Keratinocyte (primary cell): ENCODE data around the gene SLC26A9. TPM values are rescaled to one million over a fixed set of nuclear protein-coding genes. Genes with fewer than 3 reads are reported as not detected.

Source experiments
- DNase-seq: peaks from one replicate; pipeline ENCODE4 v3.0.0-alpha.2; 2011; ENCODE audit warnings: low read depth, missing footprints, low spot score
- FAIRE-seq: peaks from 2 replicates; lab custom pipeline; 2011; peaks lifted over from hg19 to GRCh38; lab: Jason Lieb, UNC
- H2AFZ ChIP-seq: 2 replicates; pipeline ENCODE4 v1.6.0; 2012; ENCODE audit warnings: low read length, control low read depth, inconsistent platforms; ENCODE audit not compliant: control insufficient read depth
- H3K27ac ChIP-seq: 2 replicates; pipeline ENCODE4 v1.5.1; 2011; ENCODE audit warnings: low read length; ENCODE audit not compliant: control insufficient read depth, insufficient read depth
- H3K27me3 ChIP-seq: 3 replicates; pipeline ENCODE4 v1.6.0; 2011; ENCODE audit warnings: low read length; ENCODE audit not compliant: control insufficient read depth, insufficient read depth; ENCODE audit errors: extremely low read depth
- H3K36me3 ChIP-seq, 2 experiments: 2 replicates in 1 of 2; 3 replicates in 1 of 2; pipeline ENCODE4 v1.5.1; 2011; ENCODE audit warnings: low read length in 2 of 2, mild to moderate bottlenecking in 1 of 2; ENCODE audit not compliant: control insufficient read depth in 2 of 2, insufficient read depth in 2 of 2; ENCODE audit errors: extremely low read depth in 1 of 2
- H3K4me1 ChIP-seq: 3 replicates; pipeline ENCODE4 v1.5.1; 2011; ENCODE audit warnings: low read length; ENCODE audit not compliant: control insufficient read depth, insufficient read depth; ENCODE audit errors: extremely low read depth
- H3K4me2 ChIP-seq: 3 replicates; pipeline ENCODE4 v1.6.0; 2011; ENCODE audit warnings: low read depth, low read length; ENCODE audit not compliant: control insufficient read depth, insufficient read depth; ENCODE audit errors: extremely low read depth
- H3K4me3 ChIP-seq, 3 experiments: fragments of 200-600 bp in 1 of 3; sonication (generic) in 1 of 3; 2 replicates in 2 of 3; 3 replicates in 1 of 3; pipeline ENCODE4 v1.5.1; 2011 to 2016; ENCODE audit warnings: low read length in 3 of 3, mild to moderate bottlenecking in 3 of 3, control low read depth in 2 of 3, inconsistent platforms in 1 of 3, low read depth in 1 of 3, mixed read lengths in 1 of 3, mixed run types in 1 of 3, moderate library complexity in 1 of 3; ENCODE audit not compliant: control insufficient read depth in 2 of 3, insufficient read depth in 2 of 3; ENCODE audit errors: extremely low read depth in 1 of 3
- H3K79me2 ChIP-seq: 2 replicates; pipeline ENCODE4 v1.6.0; 2012; ENCODE audit warnings: low read length; ENCODE audit not compliant: control insufficient read depth, insufficient read depth
- H3K9ac ChIP-seq: 3 replicates; pipeline ENCODE4 v1.6.0; 2011; ENCODE audit warnings: low read length; ENCODE audit not compliant: control insufficient read depth, insufficient read depth; ENCODE audit errors: extremely low read depth
- H3K9me1 ChIP-seq: 3 replicates; pipeline ENCODE4 v1.6.0; 2011; ENCODE audit warnings: low read length; ENCODE audit not compliant: control insufficient read depth, insufficient read depth; ENCODE audit errors: extremely low read depth
- H3K9me3 ChIP-seq: 2 replicates; pipeline ENCODE4 v1.5.1; 2012; ENCODE audit warnings: low read depth, low read length; ENCODE audit not compliant: control insufficient read depth
- H4K20me1 ChIP-seq: 3 replicates; pipeline ENCODE4 v1.6.0; 2011; ENCODE audit warnings: low read length; ENCODE audit not compliant: control insufficient read depth, insufficient read depth; ENCODE audit errors: extremely low read depth
- CTCF ChIP-seq, 3 experiments: IDR thresholded peaks in 1 of 3; conservative IDR thresholded peaks in 1 of 3; optimal IDR thresholded peaks in 1 of 3; 2 replicates in 2 of 3; 3 replicates in 1 of 3; pipeline versions ENCODE3 to v1.5.1; 2011; ENCODE audit warnings: low read length in 3 of 3, mild to moderate bottlenecking in 3 of 3, moderate library complexity in 2 of 3, control low read depth in 1 of 3, inconsistent platforms in 1 of 3; ENCODE audit not compliant: insufficient read depth in 2 of 3; ENCODE audit errors: extremely low read depth in 1 of 3
- EZH2 ChIP-seq: IDR thresholded peaks from one replicate; pipeline ENCODE4 v1.6.1; 2012; ENCODE audit warnings: inconsistent platforms, mild to moderate bottlenecking, low read length, moderate library complexity
- dilution Hi-C: fragments of 300-500 bp; cut with MboI; formaldehyde crosslinking; loops from one replicate; pipeline ENCODE4 v1.7.0; 2020; ENCODE audit warnings: low sequenced_read_pairs; ENCODE audit not compliant: extremely low pct_ligation_motif_present
- polyA plus RNA-seq, 5 experiments: library from polyadenylated mRNA; depleted of rRNA in 3 of 5; stranded (reverse) in 3 of 5; stranded (forward) in 1 of 5; unstranded in 1 of 5; fragments of >200 nt; gene quantifications; 1 replicate in 1 of 5; 2 replicates in 3 of 5; 3 replicates in 1 of 5; pipeline versions ENCODE4 v1.2.1 to v1.2.3, GENCODE V29; 2011 to 2012; ENCODE audit warnings: missing spikeins in 2 of 5, low read depth in 1 of 5, low replicate concordance in 1 of 5

SLC26A9 gene
- polyA plus RNA-seq, 1 donor (not counting 4 experiments of a cell fraction or from before 2014, with no cell fraction given) = 0.03 TPM

DNA sequence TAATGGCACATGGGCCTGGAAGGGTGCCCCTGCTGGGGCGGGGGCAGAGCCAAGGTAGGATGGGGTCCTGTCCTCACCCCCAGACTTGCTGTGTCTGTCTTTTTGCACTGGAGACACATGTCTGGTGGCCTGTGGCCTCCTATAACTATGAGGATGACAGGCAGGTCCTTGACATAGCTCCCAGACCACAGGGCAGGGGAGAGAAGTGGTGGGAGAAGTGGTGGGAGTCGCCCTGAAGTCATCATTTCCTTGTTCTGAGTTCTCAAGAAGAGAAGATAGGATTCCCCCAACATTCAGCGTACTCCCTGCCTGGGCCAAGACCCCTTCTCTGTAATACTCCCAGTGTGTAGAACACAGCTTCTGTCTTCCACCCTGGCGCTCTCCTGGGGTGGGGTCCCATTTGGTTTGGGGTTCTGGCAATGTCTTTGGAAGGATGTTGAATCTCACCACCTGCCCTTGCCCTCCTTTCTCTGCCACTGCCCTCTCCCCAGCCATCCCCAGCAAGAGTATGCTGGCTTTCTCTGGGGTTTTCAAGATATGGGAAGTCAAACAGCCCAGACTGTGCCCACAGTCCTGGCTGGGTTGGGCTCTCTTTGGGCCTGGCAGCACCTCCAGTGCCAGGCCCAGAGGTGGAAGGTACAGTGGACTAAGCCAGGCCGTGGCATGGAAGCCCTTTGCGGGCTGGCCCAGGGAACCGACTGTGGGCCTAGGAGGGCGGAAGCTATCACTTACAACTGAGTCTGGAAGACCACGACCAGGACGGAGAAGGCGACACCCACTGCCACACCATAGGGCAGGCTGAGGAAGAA, 19.4 kb downstream of the SLC26A9 start:
- no peaks in the 10 kb centered on the region for H3K4me1 ChIP-seq
- H3K4me2 ChIP-seq = no peak overlapping the region
- H3K36me3 ChIP-seq = no peaks in the 10 kb centered on the region
- no peak overlapping the region for H3K27ac ChIP-seq
- peaks cover 26% of the 10 kb centered on the region for H3K27me3 ChIP-seq
- no peaks in the 10 kb centered on the region for H3K9me1 ChIP-seq
- no peak for TF ChIP-seq CTCF (optimal IDR thresholded peaks at IDR 0.05 in 1 of 3, IDR thresholded peaks at IDR 0.05 in 1 of 3, conservative IDR thresholded peaks at IDR 0.05 in 1 of 3; ENCODE audit: extremely low read depth in 1 of 3, insufficient read depth in 2 of 3, low read length in 3 of 3)
- no peak for TF ChIP-seq EZH2
- no peak overlapping the region for H3K4me3 ChIP-seq
- H3K79me2 ChIP-seq = no peaks in the 10 kb centered on the region
- H4K20me1 ChIP-seq = no peaks in the 10 kb centered on the region
- H2AFZ ChIP-seq = no peak overlapping the region
- dilution Hi-C loops = no loop called here
- no peaks in the 10 kb centered on the region for H3K9me3 ChIP-seq
- DNase-seq (no peak), FAIRE-seq (no peak)
- H3K9ac ChIP-seq = no peak overlapping the region

DNA sequence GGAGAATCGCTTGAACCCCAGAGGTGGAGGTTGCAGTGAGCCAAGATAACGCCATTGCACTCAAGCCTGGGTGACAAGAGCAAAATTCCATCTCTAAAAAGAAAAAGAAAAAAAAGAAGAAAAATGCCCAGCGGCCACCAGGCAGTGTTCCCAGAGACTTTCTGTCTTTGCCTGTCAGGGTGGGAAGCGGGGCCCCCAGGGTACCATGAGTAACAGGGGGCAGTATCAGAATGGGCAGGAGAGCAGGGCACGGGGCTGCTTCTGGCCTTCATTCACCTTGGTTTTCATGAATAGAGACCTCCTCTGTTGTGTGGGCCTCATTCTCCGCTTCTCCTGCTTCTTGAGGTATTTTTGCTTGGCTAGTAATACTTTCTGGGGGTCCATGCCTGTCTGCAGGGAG, 20.4 kb downstream of the SLC26A9 start:
- no peak for DNase-seq
- H2AFZ ChIP-seq = no peak overlapping the region
- no peaks in the 10 kb centered on the region for H3K79me2 ChIP-seq
- no peak for FAIRE-seq
- H3K9ac ChIP-seq = no peak overlapping the region
- TF ChIP-seq CTCF (optimal IDR thresholded peaks at IDR 0.05 in 1 of 3, IDR thresholded peaks at IDR 0.05 in 1 of 3, conservative IDR thresholded peaks at IDR 0.05 in 1 of 3; ENCODE audit: extremely low read depth in 1 of 3, insufficient read depth in 2 of 3, low read length in 3 of 3) (no peak), EZH2 (no peak)
- no peaks in the 10 kb centered on the region for H3K9me3 ChIP-seq
- H4K20me1 ChIP-seq = no peaks in the 10 kb centered on the region
- H3K4me2 ChIP-seq = no peak overlapping the region
- dilution Hi-C loops = no loop called here
- H3K4me3 ChIP-seq = no peak overlapping the region
- no peaks in the 10 kb centered on the region for H3K36me3 ChIP-seq
- H3K27ac ChIP-seq = no peak overlapping the region
- H3K4me1 ChIP-seq = no peaks in the 10 kb centered on the region
- H3K9me1 ChIP-seq = no peaks in the 10 kb centered on the region
- peaks cover 24% of the 10 kb centered on the region for H3K27me3 ChIP-seq
